NB4 (cell line): ENCODE measurements around the gene PLAAT5.
A peak's percentile ranks its signal among the peaks of the same experiment; 100 is the strongest.

Experiments used
- DNase-seq: peaks from one replicate; pipeline ENCODE4 v3.0.0; 2010; ENCODE audit warnings: low read depth
- H3K4me3 ChIP-seq: one replicate; pipeline ENCODE4 v1.5.1; 2011; ENCODE audit warnings: mild to moderate bottlenecking, low read depth, low read length, moderate library complexity
- CTCF ChIP-seq: IDR thresholded peaks from one replicate; pipeline ENCODE4 v1.5.1; 2012; ENCODE audit warnings: low read depth, low read length
- MAX ChIP-seq: IDR thresholded peaks from 2 replicates; pipeline ENCODE4 v1.6.1; 2011; ENCODE audit warnings: low read depth, low read length
- MYC ChIP-seq: IDR thresholded peaks from 2 replicates; pipeline ENCODE4 v1.6.1; 2011; ENCODE audit warnings: low read depth, low read length
- POLR2A ChIP-seq: IDR thresholded peaks from 2 replicates; pipeline ENCODE4 v1.6.1; 2011; ENCODE audit warnings: mild to moderate bottlenecking; ENCODE audit not compliant: insufficient read length; ENCODE audit errors: extremely low read depth

The PLAAT5 gene

GRCh38 chr11:63490551-63491239 is at the start of gene PLAAT5:
TSS of gene PLAAT5 (minus strand) at chr11:63491167. CDS start at chr11:63491034, 133 bp downstream.
- H3K4me3 ChIP-seq, result peak within 1 kb of the TSS; percentile 59
- TF ChIP-seq POLR2A (peak; percentile 22), MAX (no peak)
- DNase-seq, result peak; percentile 83

- TF ChIP-seq CTCF, result no peak
- no peak for TF ChIP-seq POLR2A
- no peak for TF ChIP-seq MYC
- no peak for TF ChIP-seq MAX
- H3K4me3 ChIP-seq, result no peak overlapping the region
- no peak for DNase-seq
These were observed 46.5 kb upstream of the PLAAT5 start for GRCh38 chr11:63537293-63538101.

GRCh38 chr11:63536669-63537292 is 45.8 kb upstream of the PLAAT5 start, which contains the start of gene PLAAT4:
TSS of gene PLAAT4 (plus strand) at chr11:63536808. CDS start at chr11:63536869, 61 bp downstream.
- DNase-seq, result peak; percentile 58
- no peak within 1 kb of the TSS for H3K4me3 ChIP-seq
- no peak for TF ChIP-seq MAX
- TF ChIP-seq POLR2A, result no peak
- no peak for TF ChIP-seq MYC
- no peak for TF ChIP-seq CTCF

- TF ChIP-seq MAX, result peak; percentile 50; the same call in 1 of the 2 replicates
- no peak for TF ChIP-seq POLR2A
- H3K4me3 ChIP-seq, result no peak overlapping the region
- DNase-seq, result peak; percentile 89
These were observed 44.8 kb upstream of the PLAAT5 start for GRCh38 chr11:63535734-63536133.

- no peak overlapping the region for H3K4me3 ChIP-seq
- DNase-seq, result peak; percentile 21
- no peak for TF ChIP-seq MYC
- TF ChIP-seq CTCF, result no peak
- TF ChIP-seq POLR2A, result no peak
- no peak for TF ChIP-seq MAX
These were observed 44.0 kb upstream of the PLAAT5 start for GRCh38 chr11:63534895-63535461.

- no peak overlapping the region for H3K4me3 ChIP-seq
- TF ChIP-seq MAX (no peak), POLR2A (no peak), MYC (no peak), CTCF (no peak)
- DNase-seq, result no peak
These were observed 43.1 kb upstream of the PLAAT5 start for GRCh38 chr11:63534076-63534475.
